Muscle layer of duodenum (tissue), 2 donors: ENCODE measurements around the gene PELI1.

Experiments used
- H3K27ac ChIP-seq: one replicate; pipeline ENCODE4 v1.7.0; 2013; ENCODE audit warnings: mild to moderate bottlenecking, low read length
- H3K27me3 ChIP-seq: one replicate; pipeline ENCODE4 v1.7.0; 2013; ENCODE audit warnings: low read depth, mild to moderate bottlenecking, control low read depth, low read length
- H3K36me3 ChIP-seq, 2 donors: one replicate each; pipeline ENCODE4 v1.7.0; 2013; ENCODE audit warnings: low read length in 2 of 2, control low read depth in 1 of 2, mild to moderate bottlenecking in 1 of 2; ENCODE audit not compliant: insufficient read depth in 2 of 2, control insufficient read depth in 1 of 2
- H3K4me1 ChIP-seq, 2 donors: one replicate each; pipeline ENCODE4 v1.7.0; 2013; ENCODE audit warnings: low read length in 2 of 2, mild to moderate bottlenecking in 2 of 2, control low read depth in 1 of 2, moderate library complexity in 1 of 2; ENCODE audit not compliant: insufficient read depth in 2 of 2, control insufficient read depth in 1 of 2
- H3K4me3 ChIP-seq, 2 donors: one replicate each; pipeline ENCODE4 v1.7.0; 2013; ENCODE audit warnings: low read length in 2 of 2, low read depth in 1 of 2, mild to moderate bottlenecking in 1 of 2
- H3K9me3 ChIP-seq, 2 donors: one replicate each; pipeline ENCODE4 v1.7.0; 2013; ENCODE audit warnings: low read length in 2 of 2, control low read depth in 1 of 2, mild to moderate bottlenecking in 1 of 2; ENCODE audit not compliant: control insufficient read depth in 1 of 2
- donor health status: healthy.

The PELI1 gene

GRCh38 chr2:64173156-64174135, 29.2 kb upstream of the PELI1 start:
- Histone ChIP-seq H3K4me1 (no peaks in the 10 kb centered on the region), H3K27me3 (no peaks in the 10 kb centered on the region), H3K27ac (no peak overlapping the region), H3K36me3 (no peaks in the 10 kb centered on the region), H3K9me3 (no peaks in the 10 kb centered on the region), H3K4me3 (no peak overlapping the region)

- Histone ChIP-seq H3K9me3 (no peaks in the 10 kb centered on the region), H3K27me3 (no peaks in the 10 kb centered on the region), H3K36me3 (no peaks in the 10 kb centered on the region), H3K27ac (no peak overlapping the region), H3K4me3 (no peak overlapping the region), H3K4me1 (peaks cover 0 to 5% of the 10 kb centered on the region in 2 donors)
Observed at GRCh38 chr2:64168756-64169155, 24.5 kb upstream of the PELI1 start.

- Histone ChIP-seq H3K9me3 (no peaks in the 10 kb centered on the region), H3K4me1 (peaks cover 0 to 5% of the 10 kb centered on the region in 2 donors), H3K27me3 (no peaks in the 10 kb centered on the region), H3K27ac (no peak overlapping the region), H3K4me3 (no peak overlapping the region), H3K36me3 (no peaks in the 10 kb centered on the region)
Observed at GRCh38 chr2:64168201-64168600, 24.0 kb upstream of the PELI1 start.

- no peaks in the 10 kb centered on the region for H3K9me3 ChIP-seq
- no peak overlapping the region for H3K27ac ChIP-seq
- H3K4me3 ChIP-seq, result no peak overlapping the region
- H3K27me3 ChIP-seq, result no peaks in the 10 kb centered on the region
- H3K4me1 ChIP-seq, result peaks cover 0 to 5% of the 10 kb centered on the region in 2 donors
- H3K36me3 ChIP-seq, result no peaks in the 10 kb centered on the region
Observed at GRCh38 chr2:64166637-64167420, 22.6 kb upstream of the PELI1 start.

- H3K36me3 ChIP-seq, result no peaks in the 10 kb centered on the region
- no peak overlapping the region for H3K27ac ChIP-seq
Observed at GRCh38 chr2:64166212-64166611, 22.0 kb upstream of the PELI1 start.

GRCh38 chr2:64165706-64166105, 21.5 kb upstream of the PELI1 start:
- no peaks in the 10 kb centered on the region for H3K9me3 ChIP-seq
- H3K4me1 ChIP-seq, result peaks cover 0 to 5% of the 10 kb centered on the region in 2 donors
- no peaks in the 10 kb centered on the region for H3K27me3 ChIP-seq
- H3K4me3 ChIP-seq, result no peak overlapping the region
- no peak overlapping the region for H3K27ac ChIP-seq
- H3K36me3 ChIP-seq, result no peaks in the 10 kb centered on the region

More at GRCh38 chr2:64166212-64166611, 22.0 kb upstream of the PELI1 start:
- peaks cover 0 to 5% of the 10 kb centered on the region in 2 donors for H3K4me1 ChIP-seq
- H3K9me3 ChIP-seq, result no peaks in the 10 kb centered on the region
- H3K4me3 ChIP-seq, result no peak overlapping the region
- no peaks in the 10 kb centered on the region for H3K27me3 ChIP-seq

- H3K4me1 ChIP-seq, result peaks cover 0 to 5% of the 10 kb centered on the region in 2 donors
- H3K36me3 ChIP-seq, result no peaks in the 10 kb centered on the region
Observed at GRCh38 chr2:64164629-64165028, 20.4 kb upstream of the PELI1 start.

GRCh38 chr2:64162516-64162915, 18.3 kb upstream of the PELI1 start:
- Histone ChIP-seq H3K36me3 (no peaks in the 10 kb centered on the region), H3K27me3 (no peaks in the 10 kb centered on the region), H3K4me1 (no peaks in the 10 kb centered on the region), H3K27ac (no peak overlapping the region), H3K4me3 (no peak overlapping the region), H3K9me3 (no peaks in the 10 kb centered on the region)

More at GRCh38 chr2:64164629-64165028, 20.4 kb upstream of the PELI1 start:
- Histone ChIP-seq H3K9me3 (no peaks in the 10 kb centered on the region), H3K4me3 (no peak overlapping the region), H3K27ac (no peak overlapping the region), H3K27me3 (no peaks in the 10 kb centered on the region)

- Histone ChIP-seq H3K4me3 (no peak overlapping the region), H3K4me1 (no peaks in the 10 kb centered on the region), H3K36me3 (no peaks in the 10 kb centered on the region), H3K27ac (no peak overlapping the region), H3K27me3 (no peaks in the 10 kb centered on the region), H3K9me3 (no peaks in the 10 kb centered on the region)
Observed at GRCh38 chr2:64157792-64158191, 13.6 kb upstream of the PELI1 start.

GRCh38 chr2:64153811-64154210, 9.6 kb upstream of the PELI1 start:
- no peaks in the 10 kb centered on the region for H3K9me3 ChIP-seq
- H3K4me3 ChIP-seq, result no peak overlapping the region
- H3K27me3 ChIP-seq, result no peaks in the 10 kb centered on the region
- H3K27ac ChIP-seq, result no peak overlapping the region
- no peaks in the 10 kb centered on the region for H3K36me3 ChIP-seq
- no peaks in the 10 kb centered on the region for H3K4me1 ChIP-seq

GRCh38 chr2:64151476-64151875, 7.3 kb upstream of the PELI1 start:
- no peak overlapping the region for H3K4me3 ChIP-seq
- H3K9me3 ChIP-seq, result no peaks in the 10 kb centered on the region
- no peaks in the 10 kb centered on the region for H3K4me1 ChIP-seq
- H3K27ac ChIP-seq, result no peak overlapping the region
- H3K36me3 ChIP-seq, result no peaks in the 10 kb centered on the region
- H3K27me3 ChIP-seq, result no peaks in the 10 kb centered on the region
